Endothelial cell (in vitro differentiated cells): Measurements from ENCODE around the gene FRAT1. TPM values are rescaled to one million over a fixed set of nuclear protein-coding genes. Genes with fewer than 3 reads are reported as not detected.

Experiments
- DNase-seq: peaks from one replicate; pipeline ENCODE4 v3.0.0; 2021; ENCODE audit warnings: low spot score
- H3K27ac Mint-ChIP-seq: one replicate; pipeline ENCODE4 v1.8.0; 2021; ENCODE audit warnings: mixed read lengths, inconsistent platforms; ENCODE audit not compliant: unreplicated experiment
- H3K27me3 Mint-ChIP-seq: one replicate; pipeline ENCODE4 v1.8.0; 2021; ENCODE audit warnings: mild to moderate bottlenecking, moderate library complexity, mixed read lengths, inconsistent platforms; ENCODE audit not compliant: unreplicated experiment
- H3K36me3 Mint-ChIP-seq: one replicate; pipeline ENCODE4 v1.8.0; 2021; ENCODE audit warnings: mild to moderate bottlenecking, low read depth, mixed read lengths, inconsistent platforms; ENCODE audit not compliant: unreplicated experiment
- H3K4me1 Mint-ChIP-seq: one replicate; pipeline ENCODE4 v1.8.0; 2021; ENCODE audit warnings: mild to moderate bottlenecking, mixed read lengths, inconsistent platforms; ENCODE audit not compliant: unreplicated experiment
- H3K4me3 Mint-ChIP-seq: one replicate; pipeline ENCODE4 v1.8.0; 2021; ENCODE audit warnings: mild to moderate bottlenecking, mixed read lengths, inconsistent platforms; ENCODE audit not compliant: unreplicated experiment
- H3K9me3 Mint-ChIP-seq: one replicate; pipeline ENCODE4 v1.8.0; 2021; ENCODE audit warnings: mixed read lengths, inconsistent platforms; ENCODE audit not compliant: unreplicated experiment
- CTCF ChIP-seq: fragments of 200-600 bp; sonication (generic); IDR thresholded peaks from one replicate; pipeline ENCODE4 v1.5.0; 2021; ENCODE audit warnings: antibody characterized with exemption; ENCODE audit not compliant: unreplicated experiment
- total RNA-seq: library from RNA; stranded (reverse); fragmentation: NEBNext Ultra II Directional; extraction: Animal tissue kit (Norgen Biotek cat#: 25700); gene quantifications from one replicate; pipeline ENCODE4 v1.2.1, GENCODE V29; 2021; ENCODE audit not compliant: unreplicated experiment

Gene FRAT1
- total RNA-seq, 1 donor from 2014 or later: 8.0 TPM

DNA sequence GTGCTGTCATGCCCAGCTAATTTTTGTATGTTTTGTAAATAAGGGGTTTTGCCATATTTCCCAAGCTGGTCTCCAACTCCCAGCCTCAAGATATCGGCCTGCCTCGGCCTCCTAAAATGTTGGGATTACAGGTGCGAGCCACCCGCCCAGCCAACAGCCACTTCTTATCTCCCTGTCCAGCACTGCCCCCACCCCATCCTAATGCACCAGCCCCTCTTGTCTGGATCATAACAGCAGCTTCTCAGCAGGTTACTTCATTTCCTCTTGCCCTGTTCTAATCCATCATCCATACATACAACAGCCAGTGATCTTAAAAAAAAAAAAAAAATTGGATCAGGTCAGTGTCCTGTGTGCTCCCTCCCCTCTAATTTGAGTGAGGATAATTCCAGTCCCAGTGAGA, 28.2 kb downstream of the FRAT1 start:
- no peaks in the 10 kb centered on the region for H3K36me3 Mint-ChIP-seq
- DNase-seq: no peak
- H3K27me3 Mint-ChIP-seq: peaks cover 10% of the 10 kb centered on the region
- H3K4me1 Mint-ChIP-seq: no peaks in the 10 kb centered on the region
- H3K9me3 Mint-ChIP-seq: no peaks in the 10 kb centered on the region
- H3K27ac Mint-ChIP-seq: peak overlapping the region; percentile 2
- TF ChIP-seq CTCF: no peak
- no peak overlapping the region for H3K4me3 Mint-ChIP-seq

GRCh38 chr10:97349752-97350513, 30.9 kb downstream of the FRAT1 start:
- Mint-ChIP-seq H3K9me3 (no peaks in the 10 kb centered on the region), H3K27me3 (peaks cover 6% of the 10 kb centered on the region), H3K4me1 (no peaks in the 10 kb centered on the region), H3K4me3 (no peak overlapping the region), H3K27ac (no peak overlapping the region), H3K36me3 (no peaks in the 10 kb centered on the region)
- no peak for TF ChIP-seq CTCF
- no peak for DNase-seq

DNA sequence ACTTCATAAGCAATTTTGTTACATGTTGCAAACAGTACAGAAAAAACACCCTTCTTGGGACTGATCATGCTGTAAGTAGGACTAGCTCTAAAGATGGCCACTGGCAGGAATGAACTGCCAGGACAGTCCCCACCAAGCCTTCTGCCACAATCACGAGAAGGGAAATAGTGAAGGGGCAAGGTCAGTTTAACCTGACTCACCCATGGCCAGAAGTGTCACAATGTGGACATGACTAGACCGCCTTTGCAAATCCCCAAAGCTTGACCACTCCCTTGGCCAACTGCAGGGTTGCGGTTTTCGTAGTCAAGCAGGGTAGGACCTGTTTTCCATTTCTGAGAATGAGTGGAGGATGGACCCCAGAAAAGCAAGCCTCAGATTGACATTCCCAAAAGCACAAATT, 34.9 kb downstream of the FRAT1 start:
- peaks cover 5% of the 10 kb centered on the region for H3K36me3 Mint-ChIP-seq
- peaks cover 13% of the 10 kb centered on the region for H3K4me1 Mint-ChIP-seq
- no peak for TF ChIP-seq CTCF
- H3K9me3 Mint-ChIP-seq: no peaks in the 10 kb centered on the region
- DNase-seq: no peak
- H3K27ac Mint-ChIP-seq: peak overlapping the region; percentile 48
- H3K4me3 Mint-ChIP-seq: no peak overlapping the region
- H3K27me3 Mint-ChIP-seq: peaks cover 6% of the 10 kb centered on the region

- Mint-ChIP-seq H3K27ac (peak overlapping the region; percentile 92), H3K9me3 (no peaks in the 10 kb centered on the region), H3K4me1 (peaks cover 13% of the 10 kb centered on the region), H3K4me3 (peak overlapping the region; percentile 66), H3K36me3 (peaks cover 5% of the 10 kb centered on the region), H3K27me3 (peaks cover 5% of the 10 kb centered on the region)
- peak; percentile 42 for DNase-seq
- no peak for TF ChIP-seq CTCF
Observed at GRCh38 chr10:97355571-97355975, 36.5 kb downstream of the FRAT1 start.

DNA sequence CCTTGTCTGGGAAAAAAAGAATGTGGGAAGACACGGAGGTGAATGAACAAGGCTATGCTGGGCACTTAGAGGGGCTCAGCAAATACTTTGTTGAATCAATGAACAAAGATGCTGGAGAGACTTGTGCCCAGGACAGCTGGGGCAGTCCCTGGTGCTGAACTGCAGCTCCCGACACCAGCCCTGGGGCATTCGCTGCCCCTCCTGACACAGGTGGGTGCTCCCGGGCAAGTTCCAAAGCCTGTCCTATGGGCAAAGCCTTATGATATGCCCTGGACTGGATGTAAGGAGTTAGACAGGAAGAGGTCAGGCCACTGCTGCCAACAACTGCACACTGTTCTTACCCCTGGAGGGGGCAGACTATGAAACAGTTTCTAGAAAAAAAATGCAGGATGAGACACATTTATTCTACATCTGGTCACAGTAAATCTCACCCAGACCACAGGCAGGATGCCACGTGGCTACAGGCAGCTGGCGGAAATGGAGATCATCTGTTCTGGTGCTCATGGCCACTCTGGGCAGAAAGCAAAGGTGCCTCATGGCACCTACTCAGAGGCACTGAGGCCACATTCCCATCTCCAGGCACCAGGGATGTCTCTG, 37.3 kb downstream of the FRAT1 start:
- Mint-ChIP-seq H3K4me3 (no peak overlapping the region), H3K9me3 (no peaks in the 10 kb centered on the region), H3K4me1 (peaks cover 13% of the 10 kb centered on the region), H3K36me3 (peaks cover 5% of the 10 kb centered on the region), H3K27ac (peak overlapping the region; percentile 92), H3K27me3 (peaks cover 8% of the 10 kb centered on the region)
- DNase-seq: no peak
- TF ChIP-seq CTCF: no peak
